DMS79 treated with DMSO at 0.1 percent for 48 hours (cell line): Measurements from ENCODE around the gene NOSTRIN.
A peak's percentile ranks its signal among the peaks of the same experiment; 100 is the strongest.
"Not testable (repeated sequence)": the region's sequence is repeated elsewhere in the genome, so short reads cannot be mapped to it uniquely, and the experiment has no call there.

Source experiments
- DNase-seq: peaks from one replicate; lab custom pipeline; 2025; lab: John Stamatoyannopoulos, UW

NOSTRIN gene

DNA sequence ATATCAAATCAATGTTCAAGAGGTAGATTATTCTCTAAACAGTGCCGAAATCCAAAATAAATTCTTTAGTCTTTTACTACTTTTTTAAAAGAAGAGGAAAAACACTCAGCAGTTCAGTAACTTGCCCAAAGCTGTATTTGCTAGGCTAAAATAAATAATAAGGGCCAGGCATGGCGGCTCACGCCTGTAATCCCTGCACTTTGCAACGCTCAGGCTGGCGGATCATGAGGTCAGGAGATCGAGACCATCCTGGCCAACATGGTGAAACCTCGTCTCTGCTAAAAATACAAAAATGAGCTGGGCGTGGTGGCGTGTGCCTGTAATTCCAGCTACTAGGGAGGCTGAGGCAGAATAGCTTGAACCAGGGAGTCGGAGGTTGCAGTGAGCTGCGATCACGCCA lies 79.7 kb downstream of the NOSTRIN start:
- DNase-seq, result not testable (repeated sequence)

DNA sequence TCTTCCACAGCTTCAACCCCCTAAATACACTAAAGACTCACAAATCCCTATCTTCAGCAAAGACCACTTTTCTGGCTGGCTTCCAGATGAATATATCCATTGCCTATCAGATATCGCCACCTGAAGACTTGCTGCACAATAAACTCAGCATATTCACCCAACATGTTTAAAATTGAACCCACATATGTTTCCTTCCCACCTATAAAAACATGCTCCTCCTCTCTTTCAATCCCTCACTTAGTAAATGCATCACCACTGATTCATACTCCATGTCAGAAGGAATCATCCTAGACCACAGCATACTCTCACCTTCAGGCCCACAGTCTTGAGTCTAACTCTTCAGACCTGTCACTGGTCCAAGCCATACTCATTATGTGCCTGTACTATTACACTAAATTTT lies 82.5 kb downstream of the NOSTRIN start:
- DNase-seq, result no peak

GRCh38 chr2:168889635-168890005 lies 87.2 kb downstream of the NOSTRIN start:
- DNase-seq, result peak; percentile 16

DNA sequence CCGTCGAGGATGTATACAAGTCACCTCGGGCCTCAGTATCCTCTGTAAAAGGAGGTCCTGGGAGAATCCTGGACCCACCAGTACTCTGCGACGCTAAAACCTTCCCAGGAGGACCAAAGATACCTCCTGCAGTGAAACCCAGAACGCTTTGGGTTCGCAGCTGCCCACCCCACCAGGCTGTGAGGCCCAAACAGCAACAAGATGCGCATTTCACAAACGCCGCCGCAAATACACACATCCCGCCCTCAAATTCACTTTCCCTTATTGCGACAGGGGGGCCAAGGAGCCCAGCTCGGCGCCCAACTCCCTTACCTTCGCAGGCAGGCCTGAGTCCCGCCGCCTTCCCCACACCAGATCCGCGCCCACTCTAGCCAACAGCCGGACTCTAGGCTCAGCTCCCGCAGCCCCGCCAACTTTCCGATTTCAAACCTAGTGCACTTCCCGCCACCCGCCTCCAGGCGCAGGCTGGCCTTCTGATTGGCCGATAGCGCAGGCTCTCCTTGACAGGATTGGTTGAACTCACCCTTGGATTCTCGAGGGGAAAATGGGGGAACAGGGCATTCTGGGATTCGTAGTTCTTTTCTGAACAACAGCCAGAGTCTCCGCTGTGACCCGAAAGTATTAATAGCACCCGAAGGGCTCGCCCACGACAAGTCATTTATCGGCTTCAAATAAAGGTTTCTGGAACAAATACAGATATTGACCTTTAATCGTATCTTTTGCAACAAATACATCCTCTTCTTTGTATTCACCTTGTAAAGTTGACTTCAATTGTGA lies 87.8 kb downstream of the NOSTRIN start, which contains the start of gene SPC25:
TSS of gene SPC25 (minus strand) at position 425 of the 777 bp plus-strand sequence. CDS start 911 bp downstream, outside the sequence.
- peak; percentile 94 for DNase-seq

DNA sequence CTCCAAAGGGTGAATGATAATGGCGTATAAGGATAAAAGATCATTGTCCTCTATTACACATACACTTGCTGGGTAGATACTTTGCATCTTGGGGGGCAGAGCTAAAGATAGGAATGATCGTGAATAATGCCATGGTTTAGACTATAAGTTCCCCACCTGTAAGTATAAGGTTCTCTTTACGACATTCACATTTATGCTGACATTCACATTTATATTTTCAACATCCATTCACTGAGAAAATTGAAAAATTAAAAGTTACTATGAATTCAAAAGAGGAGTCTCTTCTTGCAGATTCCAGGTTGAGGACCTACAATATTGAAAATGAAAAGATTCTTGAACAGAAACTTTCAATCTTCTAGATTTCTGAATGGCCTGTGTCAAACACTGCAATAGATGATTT lies 89.9 kb downstream of the NOSTRIN start:
- DNase-seq, result no peak

DNA sequence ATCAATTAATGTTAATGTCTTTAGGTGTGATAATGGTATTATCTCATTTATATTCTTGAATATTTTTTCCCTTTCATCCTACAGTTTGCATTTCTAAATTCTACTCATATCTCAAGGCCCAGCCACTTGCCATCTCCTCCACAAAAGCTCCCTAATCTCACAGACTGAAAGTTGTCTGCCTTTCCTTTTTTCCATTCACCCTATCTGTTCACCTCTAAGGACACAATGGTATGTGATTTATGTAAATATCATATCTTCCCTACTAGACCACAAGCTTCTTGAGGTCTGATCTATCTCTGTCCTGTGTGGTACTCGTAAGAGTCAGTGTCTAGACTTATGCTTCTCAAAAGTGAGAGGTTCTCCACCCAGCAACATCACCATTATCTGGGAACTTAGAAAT lies 91.7 kb downstream of the NOSTRIN start:
- DNase-seq, result no peak

DNA sequence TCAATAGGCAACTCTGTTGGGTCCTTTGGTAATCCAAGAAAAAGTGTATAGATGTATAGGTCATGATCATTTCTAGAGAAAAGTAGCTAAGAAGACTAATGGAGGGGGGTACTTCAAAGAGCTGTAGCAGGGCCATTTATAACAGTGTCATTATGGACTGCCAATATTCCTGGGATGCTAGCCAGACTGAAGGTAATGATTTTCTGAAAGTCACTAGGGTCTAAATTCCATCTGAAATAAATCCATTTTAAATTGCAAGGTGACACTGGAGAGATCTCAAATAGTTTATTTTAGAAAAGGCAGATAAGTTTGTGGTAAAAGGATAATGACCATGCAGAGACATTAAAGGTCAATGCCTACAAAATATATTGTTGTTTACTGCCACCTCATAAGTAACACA lies 92.3 kb downstream of the NOSTRIN start:
- no peak for DNase-seq

- DNase-seq, result peak; percentile 17
Measured at GRCh38 chr2:168895771-168896170, 93.3 kb downstream of the NOSTRIN start.

- DNase-seq, result no peak
Measured at GRCh38 chr2:168896783-168897182, 94.3 kb downstream of the NOSTRIN start.

DNA sequence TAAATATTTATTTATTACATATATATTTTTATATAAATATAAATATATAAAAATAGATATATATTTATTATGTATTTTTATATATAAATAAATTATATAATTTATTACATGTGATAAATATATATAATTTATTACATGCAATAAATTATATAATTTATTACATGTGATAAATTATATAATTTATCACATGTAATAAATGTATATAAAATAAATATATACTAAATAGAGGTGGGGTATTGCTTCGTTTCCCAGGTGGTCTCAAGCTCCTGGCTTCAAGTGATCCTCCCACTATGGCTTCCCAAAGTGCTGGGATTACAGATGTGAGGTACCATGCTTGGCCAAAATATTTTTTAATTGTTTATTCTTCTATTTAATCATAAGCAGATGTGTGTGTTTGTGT lies 95.0 kb downstream of the NOSTRIN start:
- no peak for DNase-seq

DNA sequence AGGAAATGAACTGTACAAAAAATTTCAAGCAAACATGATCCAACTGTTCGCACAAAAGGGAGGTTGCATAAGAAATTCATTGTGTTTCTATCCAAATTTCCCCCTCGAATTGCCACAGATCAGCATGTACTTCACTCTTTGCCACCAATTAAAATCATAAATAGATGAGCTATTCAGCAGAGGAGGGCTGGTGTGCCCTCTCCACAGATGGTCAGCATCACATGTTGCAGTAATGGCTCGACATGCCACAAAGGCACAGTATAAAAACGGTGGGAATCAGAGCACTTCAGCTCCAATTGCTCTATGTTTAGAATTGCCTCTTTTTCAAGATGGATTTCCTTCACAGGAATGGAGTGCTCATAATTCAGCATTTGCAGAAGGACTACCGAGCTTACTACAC lies 98.6 kb downstream of the NOSTRIN start, which contains the start of gene G6PC2:
TSS of gene G6PC2 (plus strand) at position 289 of the 400 bp plus-strand sequence. CDS start at position 330, 41 bp downstream.
- no peak for DNase-seq

GRCh38 chr2:168903888-168904287 lies 101.5 kb downstream of the NOSTRIN start:
- DNase-seq, result no peak

DNA sequence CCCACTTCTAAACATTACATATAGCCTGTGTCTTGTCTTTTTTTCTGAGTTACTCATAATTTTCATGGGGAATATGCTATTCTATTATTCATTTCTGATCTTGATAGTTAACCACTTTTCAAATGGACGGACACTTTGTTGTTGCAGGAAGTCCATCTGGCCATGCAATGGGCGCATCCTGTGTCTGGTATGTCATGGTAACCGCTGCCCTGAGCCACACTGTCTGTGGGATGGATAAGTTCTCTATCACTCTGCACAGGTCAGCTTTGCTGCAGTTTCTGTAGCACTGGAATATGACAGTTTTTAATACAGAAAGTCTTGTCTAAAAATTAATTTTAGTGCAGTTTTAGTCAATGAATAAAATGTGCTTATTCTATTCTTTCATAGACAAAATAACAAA lies 101.9 kb downstream of the NOSTRIN start:
- DNase-seq, result no peak

DNA sequence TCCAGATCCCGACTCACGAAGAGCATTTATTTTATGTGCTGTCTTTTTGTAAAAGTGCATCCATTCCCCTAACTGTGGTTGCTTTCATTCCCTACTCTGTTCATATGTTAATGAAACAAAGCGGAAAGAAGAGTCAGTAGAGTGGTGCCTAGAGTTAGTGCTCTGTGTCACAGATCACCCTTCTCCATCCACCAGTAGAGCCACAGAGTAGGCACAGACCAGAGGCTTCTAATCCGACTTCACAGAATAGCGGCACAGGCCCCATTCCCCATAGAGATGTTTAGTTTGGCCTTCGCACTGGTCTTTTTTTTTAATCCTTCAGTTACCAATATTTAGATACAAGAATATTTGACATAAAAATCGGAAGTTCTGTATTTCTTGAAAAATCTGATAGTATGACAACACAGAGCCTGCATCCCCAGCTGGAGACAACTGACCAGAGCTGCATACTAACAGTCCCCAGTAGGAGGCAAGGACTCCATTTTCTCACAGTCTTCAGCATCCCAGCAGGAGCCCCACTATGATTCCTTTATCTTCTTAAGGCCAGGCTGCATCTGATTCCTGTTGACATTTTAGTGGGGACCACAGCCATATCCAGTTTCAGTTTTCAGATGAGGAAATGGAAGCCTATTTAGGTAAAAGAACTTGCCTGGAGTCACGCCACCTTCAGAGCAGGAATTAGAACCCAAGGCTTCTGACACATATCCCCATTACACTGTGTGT lies 105.7 kb downstream of the NOSTRIN start:
- no peak for DNase-seq

GRCh38 chr2:168910330-168910729 lies 107.9 kb downstream of the NOSTRIN start:
- DNase-seq, result no peak

DNA sequence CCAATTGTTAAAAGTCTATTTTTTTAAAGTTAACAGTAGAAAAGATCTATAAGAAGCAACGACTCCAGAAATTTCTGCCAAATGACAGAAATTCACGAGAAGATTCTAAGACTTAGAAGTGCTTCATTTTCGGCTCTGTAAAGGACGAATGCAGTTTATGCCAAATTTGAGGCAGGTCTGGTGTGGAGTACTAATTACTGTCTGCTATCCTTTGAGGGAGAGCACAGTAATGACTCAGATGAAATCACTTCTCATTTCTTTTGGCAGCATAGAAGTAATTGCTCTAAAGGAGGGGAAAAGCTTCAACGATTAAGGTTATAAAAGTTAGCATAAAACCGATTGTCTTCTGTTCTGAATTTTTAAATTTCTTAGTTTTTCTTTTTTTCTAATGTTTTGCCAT lies 110.0 kb downstream of the NOSTRIN start:
- no peak for DNase-seq

GRCh38 chr2:168912901-168913369 lies 110.5 kb downstream of the NOSTRIN start:
- DNase-seq, result no peak

DNA sequence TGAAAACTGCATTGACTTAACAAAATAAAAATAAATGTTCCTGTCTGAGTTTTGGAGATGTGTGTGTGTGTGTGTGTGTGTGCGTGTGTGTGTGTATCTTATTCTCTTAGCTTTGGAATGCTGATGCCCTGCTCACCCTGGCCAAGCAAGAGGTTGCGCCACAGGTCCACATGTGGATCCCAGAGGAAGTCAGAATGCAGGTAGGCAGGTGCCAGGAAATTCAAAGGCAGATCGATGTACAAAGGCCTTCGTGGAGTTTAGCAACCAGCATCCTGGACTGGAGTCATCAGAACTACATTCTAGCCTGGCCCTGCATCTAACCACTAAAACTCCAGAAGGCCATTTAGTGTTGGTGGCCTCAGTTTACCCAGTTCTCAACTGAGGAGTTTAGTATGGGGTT lies 111.1 kb downstream of the NOSTRIN start:
- DNase-seq, result no peak
